CD4-positive, alpha-beta T cell treated with Interleukin-17A for 1 hour (primary cell): Measurements from ENCODE around the gene ANXA5.

Experiments used
- DNase-seq: peaks from one replicate; pipeline ENCODE4 v3.0.0-alpha.2; 2020

Gene ANXA5

DNA sequence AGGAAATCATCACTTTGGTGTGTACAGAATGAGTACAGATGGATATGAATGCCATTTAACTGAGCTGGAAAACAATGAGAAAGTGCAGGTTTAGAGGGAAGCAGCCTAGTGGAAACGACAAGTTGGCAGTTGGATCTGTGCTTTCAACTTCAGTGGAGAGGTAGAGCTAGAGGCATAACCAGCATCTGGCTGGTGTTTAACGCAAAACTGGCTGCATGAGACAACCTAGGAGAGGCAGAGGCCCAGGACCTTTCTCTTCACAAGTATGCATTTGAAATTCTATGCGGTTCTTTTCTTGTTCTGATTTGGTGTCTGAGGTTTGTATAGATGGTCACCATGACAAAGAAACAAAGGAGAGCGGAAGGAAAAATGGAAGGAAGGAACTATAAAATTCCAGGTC lies 63.1 kb downstream of the ANXA5 start:
- DNase-seq: no peak

DNA sequence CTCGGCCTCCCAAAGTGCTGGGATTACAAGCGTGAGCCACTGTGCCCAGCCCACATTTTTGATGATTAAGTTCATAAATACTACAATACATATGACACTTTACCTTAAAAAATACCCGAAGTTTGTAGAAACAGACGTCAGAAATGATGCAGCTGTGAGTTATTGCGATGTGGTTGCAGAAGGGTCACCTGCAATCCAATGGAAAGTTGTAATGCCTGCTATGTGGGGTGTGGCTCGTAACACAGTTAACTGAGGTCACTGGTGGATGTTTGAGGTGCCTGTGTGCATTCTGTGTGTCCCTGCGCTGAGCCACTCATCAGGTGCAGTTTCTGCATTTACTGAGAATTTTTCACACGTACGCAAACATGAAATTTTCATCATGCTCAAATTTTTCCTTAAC lies 64.1 kb downstream of the ANXA5 start:
- DNase-seq: no peak
